IPS-18c (cell line): ENCODE results near the gene REC114.
"Not testable (repeated sequence)": the region's sequence is repeated elsewhere in the genome, so short reads cannot be mapped to it uniquely, and the experiment has no call there.

Source experiments
- H3K4me3 ChIP-seq: 2 replicates; pipeline ENCODE4 v1.7.0; 2013; ENCODE audit warnings: low read depth, mild to moderate bottlenecking, low read length, moderate library complexity; ENCODE audit not compliant: insufficient read depth
- H3K9me3 ChIP-seq: one replicate; pipeline ENCODE4 v1.6.1; 2013; ENCODE audit warnings: mild to moderate bottlenecking, low read length, moderate library complexity; ENCODE audit not compliant: control insufficient read depth, insufficient read depth

Gene REC114

DNA sequence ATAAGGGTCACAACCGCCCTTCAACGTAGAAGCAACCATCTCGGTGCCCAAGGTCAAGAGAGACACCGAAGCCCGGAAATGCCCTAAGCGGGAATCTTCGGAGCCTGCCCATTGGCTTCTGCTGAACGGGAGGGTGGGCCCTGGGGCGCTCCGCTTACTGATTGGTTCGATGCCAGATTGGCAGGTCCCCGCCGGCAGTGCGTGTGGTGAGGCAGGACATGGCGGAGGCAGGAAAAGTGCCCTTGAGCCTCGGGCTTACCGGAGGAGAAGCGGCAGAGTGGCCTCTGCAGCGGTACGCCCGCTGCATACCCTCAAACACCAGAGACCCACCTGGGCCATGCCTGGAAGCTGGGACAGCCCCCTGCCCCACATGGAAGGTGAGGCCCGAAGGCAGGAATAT, at the start of gene REC114:
Gene REC114 (plus strand): TSS at position 197 of the 400 bp plus-strand sequence. CDS start 22 bp downstream, at position 219.
- Histone ChIP-seq H3K4me3 (no peak within 1 kb of the TSS), H3K9me3 (no peaks in the 10 kb centered on the region)

DNA sequence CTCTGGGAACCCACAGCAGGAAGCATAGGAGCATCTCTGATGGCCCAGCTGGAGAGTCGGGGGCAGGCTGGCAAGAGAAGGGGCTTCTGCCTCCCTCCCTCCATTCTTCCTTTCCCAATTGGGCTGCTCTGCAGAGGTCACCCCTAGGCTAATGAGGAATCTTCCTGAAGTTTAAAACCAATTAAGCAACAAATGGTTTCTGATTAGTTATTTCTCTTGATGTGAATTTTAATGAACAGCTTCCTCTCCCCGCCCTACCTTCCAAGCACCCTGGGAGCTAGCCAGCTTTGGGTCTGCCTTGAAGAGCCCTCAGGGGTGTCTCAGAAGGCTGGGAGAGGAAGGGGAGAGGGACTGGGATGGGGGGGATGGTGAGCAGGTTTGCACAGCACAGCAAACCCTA, 49.6 kb upstream of the REC114 start:
- H3K9me3 ChIP-seq: no peaks in the 10 kb centered on the region
- no peak overlapping the region for H3K4me3 ChIP-seq

DNA sequence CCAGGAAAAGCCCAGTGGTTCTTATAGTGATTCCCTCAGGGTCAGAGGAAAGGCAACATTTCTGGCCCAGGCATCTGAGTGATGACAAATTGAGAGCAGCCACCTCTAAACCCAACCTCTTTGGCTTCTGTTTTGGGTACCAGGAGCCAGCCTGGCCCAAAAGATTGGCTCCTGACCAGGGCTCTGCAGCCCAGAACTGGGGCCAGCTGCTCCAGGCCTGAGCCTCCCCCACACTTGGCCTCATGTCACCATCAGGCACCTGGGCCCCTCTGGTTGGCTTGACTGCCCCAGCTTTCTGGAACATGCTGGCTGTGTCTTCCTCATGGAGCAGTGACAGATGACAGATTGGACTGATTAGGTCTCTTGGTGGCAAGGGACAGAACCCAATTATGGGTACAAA, 48.2 kb upstream of the REC114 start:
- Histone ChIP-seq H3K4me3 (no peak overlapping the region), H3K9me3 (no peaks in the 10 kb centered on the region)

- H3K4me3 ChIP-seq: no peak overlapping the region
- no peaks in the 10 kb centered on the region for H3K9me3 ChIP-seq
Measured at GRCh38 chr15:73395671-73396070, 47.3 kb upstream of the REC114 start.

GRCh38 chr15:73397461-73397860, 45.5 kb upstream of the REC114 start:
- H3K9me3 ChIP-seq: no peaks in the 10 kb centered on the region

GRCh38 chr15:73398861-73399260, 44.1 kb upstream of the REC114 start:
- Histone ChIP-seq H3K4me3 (no peak overlapping the region), H3K9me3 (no peaks in the 10 kb centered on the region)

More at GRCh38 chr15:73397461-73397860, 45.5 kb upstream of the REC114 start:
- no peak overlapping the region for H3K4me3 ChIP-seq

GRCh38 chr15:73400222-73400621, 42.7 kb upstream of the REC114 start:
- not testable (repeated sequence) for H3K9me3 ChIP-seq, H3K4me3 ChIP-seq

- H3K9me3 ChIP-seq: no peaks in the 10 kb centered on the region
- no peak overlapping the region for H3K4me3 ChIP-seq
Measured at GRCh38 chr15:73403171-73403570, 39.8 kb upstream of the REC114 start.

GRCh38 chr15:73414876-73415275, 28.1 kb upstream of the REC114 start:
- no peaks in the 10 kb centered on the region for H3K9me3 ChIP-seq
- no peak overlapping the region for H3K4me3 ChIP-seq

GRCh38 chr15:73424506-73424905, 18.5 kb upstream of the REC114 start:
- H3K4me3 ChIP-seq: no peak overlapping the region
- no peaks in the 10 kb centered on the region for H3K9me3 ChIP-seq

GRCh38 chr15:73425510-73425909, 17.5 kb upstream of the REC114 start:
- no peak overlapping the region for H3K4me3 ChIP-seq
- H3K9me3 ChIP-seq: no peaks in the 10 kb centered on the region

GRCh38 chr15:73426323-73426994, 16.5 kb upstream of the REC114 start:
- H3K4me3 ChIP-seq: no peak overlapping the region
- no peaks in the 10 kb centered on the region for H3K9me3 ChIP-seq

DNA sequence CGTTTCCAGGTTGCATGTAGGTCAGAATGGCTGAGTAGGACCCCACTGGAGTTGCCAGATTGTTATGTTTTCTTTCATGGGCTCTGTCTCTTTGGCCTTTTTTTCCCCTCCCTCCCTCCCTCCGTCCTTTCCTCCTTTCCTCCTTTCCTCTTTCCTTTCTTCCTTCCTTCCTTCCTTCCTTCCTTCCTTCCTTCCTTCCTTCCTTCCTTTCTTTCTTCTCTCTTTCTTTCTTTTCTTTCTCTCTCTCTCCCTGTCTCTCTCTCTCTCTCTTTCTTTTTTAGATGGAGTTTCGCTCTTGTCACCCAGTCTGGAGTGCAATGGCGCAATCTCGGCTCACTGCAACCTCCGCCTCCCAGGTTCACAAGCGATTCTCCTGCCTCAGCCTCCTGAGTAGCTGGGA, 11.6 kb upstream of the REC114 start:
- not testable (repeated sequence) for H3K4me3 ChIP-seq, H3K9me3 ChIP-seq

- H3K9me3 ChIP-seq: no peaks in the 10 kb centered on the region
- H3K4me3 ChIP-seq: no peak overlapping the region
Measured at GRCh38 chr15:73433873-73434272, 9.1 kb upstream of the REC114 start.

- Histone ChIP-seq H3K4me3 (no peak overlapping the region), H3K9me3 (no peaks in the 10 kb centered on the region)
Measured at GRCh38 chr15:73436613-73437012, 6.4 kb upstream of the REC114 start.

- Histone ChIP-seq H3K9me3 (no peaks in the 10 kb centered on the region), H3K4me3 (no peak overlapping the region)
Measured at GRCh38 chr15:73437543-73438109, 5.3 kb upstream of the REC114 start.

DNA sequence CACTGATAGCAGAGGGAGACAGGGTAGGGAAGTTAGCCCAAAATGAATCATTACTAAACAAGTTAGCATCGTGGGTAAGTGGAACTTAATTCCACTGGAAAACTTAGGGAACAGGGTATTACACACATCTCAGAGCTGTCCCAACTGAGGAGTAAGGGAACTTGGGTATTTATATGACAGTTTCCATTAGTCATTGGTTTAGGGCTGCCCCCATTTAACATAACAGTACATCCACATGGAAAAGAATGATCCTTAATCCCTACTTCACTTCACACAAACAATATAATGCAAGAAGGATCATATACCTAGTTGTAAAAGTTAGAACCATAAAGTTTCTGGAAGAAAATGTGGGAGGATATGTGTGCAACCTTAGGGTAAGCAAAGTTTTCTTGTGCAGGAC, 4.3 kb upstream of the REC114 start:
- H3K4me3 ChIP-seq: no peak overlapping the region
- no peaks in the 10 kb centered on the region for H3K9me3 ChIP-seq

DNA sequence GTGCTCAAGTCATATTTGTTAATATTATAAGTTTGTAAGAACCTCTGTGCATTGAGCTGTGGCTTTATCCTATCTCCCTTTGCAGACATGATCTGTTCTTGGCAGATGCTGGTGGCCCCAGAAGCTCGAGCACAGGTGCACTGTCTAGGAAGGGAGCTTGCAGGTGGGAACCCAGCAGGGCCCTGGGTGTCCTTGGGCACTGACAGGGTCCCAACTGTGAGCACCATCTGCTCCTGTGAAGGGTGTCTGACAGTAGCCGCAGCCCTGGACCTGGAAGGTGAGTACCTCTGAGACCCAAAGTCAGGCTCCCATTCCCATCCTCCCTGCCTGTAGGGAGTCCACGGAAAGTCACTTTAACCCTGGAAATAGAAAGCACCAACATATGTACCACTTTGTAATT, 2.4 kb upstream of the REC114 start:
- no peak overlapping the region for H3K4me3 ChIP-seq
- no peaks in the 10 kb centered on the region for H3K9me3 ChIP-seq

DNA sequence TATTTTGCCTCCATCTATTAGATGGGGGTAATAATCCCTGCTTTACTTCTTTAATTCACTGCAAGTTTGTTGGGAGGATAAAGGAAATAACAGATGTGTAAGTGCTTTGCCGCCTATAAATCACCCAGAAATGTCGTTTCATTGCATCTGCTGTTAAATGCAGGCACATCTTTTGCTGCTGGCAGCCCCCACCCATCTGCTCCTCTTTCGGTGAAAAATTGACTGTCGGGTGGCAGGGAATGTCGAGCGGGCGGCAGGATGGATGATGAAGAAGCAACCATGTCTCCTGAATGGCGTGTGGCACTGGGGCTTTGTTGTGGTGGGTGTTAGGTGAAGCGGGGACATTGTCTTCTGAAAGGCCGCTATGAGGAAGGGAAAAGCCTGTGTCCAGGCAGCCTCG, 543 bp upstream of the REC114 start:
- H3K9me3 ChIP-seq: no peaks in the 10 kb centered on the region
- no peak overlapping the region for H3K4me3 ChIP-seq
